Upper lobe of left lung (tissue), 6 donors: ENCODE measurements around the gene MX1. TPM values are rescaled to one million over a fixed set of nuclear protein-coding genes. Genes with fewer than 3 reads are reported as not detected.
A peak's percentile ranks its signal among the peaks of the same experiment; 100 is the strongest.

Experiments
- ATAC-seq, 2 donors: fragments of 200-7000 bp; cut with Tn5 transposase; one replicate each; pipeline ENCODE4 v1.9.1; 2022; ENCODE audit warnings: mild to moderate bottlenecking in 2 of 2, moderate library complexity in 2 of 2; ENCODE audit not compliant: low FRiP score in 2 of 2
- DNase-seq, 2 donors: peaks; one replicate each; pipeline ENCODE4 v3.0.0-alpha.2; 2019 to 2020
- H3K27ac ChIP-seq, 4 donors: fragments of 200-600 bp; sonication (generic); one replicate each; pipeline ENCODE4 v1.5.1; 2016 to 2019
- H3K27me3 ChIP-seq, 4 donors: fragments of 200-600 bp; sonication (generic); one replicate each; pipeline ENCODE4 v1.5.1; 2017 to 2019
- H3K36me3 ChIP-seq, 4 donors: fragments of 200-600 bp; sonication (generic); one replicate each; pipeline ENCODE4 v1.5.1; 2016 to 2019
- H3K4me1 ChIP-seq, 4 donors: fragments of 200-600 bp; sonication (generic); one replicate each; pipeline ENCODE4 v1.5.1; 2018 to 2019
- H3K4me3 ChIP-seq, 4 donors: fragments of 200-600 bp; sonication (generic); one replicate each; pipeline ENCODE4 v1.5.1; 2017 to 2019; ENCODE audit warnings: mild to moderate bottlenecking in 2 of 4, moderate library complexity in 1 of 4
- H3K9me3 ChIP-seq, 4 donors: fragments of 200-600 bp; sonication (generic); one replicate each; pipeline ENCODE4 v1.5.1; 2018 to 2019
- CTCF ChIP-seq, 6 experiments: fragments of 450-650 bp in 4 of 6; fragments of 200-600 bp in 2 of 6; sonication (generic) in 2 of 6; IDR thresholded peaks; one replicate each; pipeline ENCODE4 v1.5.1; 2016 to 2019; ENCODE audit warnings: antibody characterized with exemption in 6 of 6
- EP300 ChIP-seq, 4 donors: sonication (generic); formaldehyde crosslinking; IDR thresholded peaks; one replicate each; pipeline ENCODE4 v1.5.1; 2017; ENCODE audit warnings: antibody characterized with exemption in 4 of 4, control low read depth in 2 of 4
- POLR2A ChIP-seq, 4 donors: fragments of 450-650 bp; IDR thresholded peaks; one replicate each; pipeline ENCODE4 v1.5.1; 2016 to 2017; ENCODE audit warnings: antibody characterized with exemption in 4 of 4, mild to moderate bottlenecking in 2 of 4
- POLR2AphosphoS5 ChIP-seq, 2 donors: sonication (generic); formaldehyde crosslinking; IDR thresholded peaks; one replicate each; pipeline ENCODE4 v1.5.1; 2017; ENCODE audit warnings: antibody characterized with exemption in 2 of 2
- WGBS, 2 donors: methylation state at CpG; one replicate each; pipeline ENCODE4 v1.1.5; 2017 to 2018; 5-methylcytosine and 5-hydroxymethylcytosine counted together
- total RNA-seq, 6 donors: library from RNA; depleted of rRNA in 4 of 6; stranded (reverse); fragments of >200 nt in 4 of 6; gene quantifications; one replicate each; pipeline versions ENCODE4 v1.1.0 to v1.2.1, GENCODE V29; 2016 to 2021
- donor health status: DM: no; HTN: no; CAD: no; lungs with moderate emphysema.
- donor health status: DM: no; HTN: yes; CAD: no; lungs with severe emphysema.

Gene MX1
- total RNA-seq, 6 donors from 2014 or later = 38.3 to 159 (median 89.0) TPM

- no peak for DNase-seq
- 85 to 95% methylated on average over 7 to 8 of the region's 8 CpGs for WGBS, 2 donors
- no peak for TF ChIP-seq CTCF (IDR thresholded peaks at IDR 0.05)
- H3K4me3 ChIP-seq = no peak overlapping the region
- H3K4me1 ChIP-seq = peaks cover 4 to 11% (median 10%) of the 10 kb centered on the region in 4 donors
- H3K9me3 ChIP-seq = no peaks in the 10 kb centered on the region
- H3K27me3 ChIP-seq = no peaks in the 10 kb centered on the region
- ATAC-seq = no peak
- no peak overlapping the region for H3K27ac ChIP-seq
- H3K36me3 ChIP-seq = peaks cover 0 to 29% (median 10%) of the 10 kb centered on the region in 4 donors
Measured at GRCh38 chr21:41393876-41394465, 32.1 kb upstream of the MX1 start.

- Histone ChIP-seq H3K27me3 (no peaks in the 10 kb centered on the region), H3K4me3 (no peak overlapping the region), H3K27ac (peak overlapping the region in 3 of 4 donors; percentile 21 to 31 (median 27)), H3K9me3 (no peaks in the 10 kb centered on the region), H3K4me1 (peaks cover 4 to 11% (median 10%) of the 10 kb centered on the region in 4 donors), H3K36me3 (peaks cover 0 to 33% (median 13%) of the 10 kb centered on the region in 4 donors)
- DNase-seq = peak in 1 of 2 donors; percentile 86
- no peak for TF ChIP-seq CTCF (IDR thresholded peaks at IDR 0.05)
- peak in 1 of 4 donors; percentile 10 for TF ChIP-seq POLR2A (IDR thresholded peaks at IDR 0.05)
- peak in 1 of 2 donors; percentile 7 for TF ChIP-seq POLR2AphosphoS5 (IDR thresholded peaks at IDR 0.05)
- no peak for TF ChIP-seq EP300 (IDR thresholded peaks at IDR 0.05)
- peak; percentile 81 to 88 for ATAC-seq
- 46 to 54% methylated on average over 7 of the region's 7 CpGs for WGBS, 2 donors
Measured at GRCh38 chr21:41396558-41397075, 29.4 kb upstream of the MX1 start.

GRCh38 chr21:41397471-41397891 is 28.6 kb upstream of the MX1 start:
- Histone ChIP-seq H3K27ac (no peak overlapping the region), H3K27me3 (no peaks in the 10 kb centered on the region), H3K36me3 (peaks cover 0 to 41% (median 15%) of the 10 kb centered on the region in 4 donors), H3K4me3 (no peak overlapping the region), H3K9me3 (no peaks in the 10 kb centered on the region), H3K4me1 (peaks cover 4 to 11% (median 10%) of the 10 kb centered on the region in 4 donors)
- DNase-seq (no peak), ATAC-seq (peak in 1 of 2 donors; percentile 48)
- TF ChIP-seq POLR2A (IDR thresholded peaks at IDR 0.05) (no peak), EP300 (IDR thresholded peaks at IDR 0.05) (no peak), CTCF (IDR thresholded peaks at IDR 0.05) (no peak), POLR2AphosphoS5 (IDR thresholded peaks at IDR 0.05) (no peak)
- WGBS, 2 donors = 83 to 88% methylated on average over 6 to 7 of the region's 7 CpGs

- ATAC-seq (no peak), DNase-seq (no peak)
- Histone ChIP-seq H3K27me3 (no peaks in the 10 kb centered on the region), H3K4me1 (peaks cover 4 to 11% (median 10%) of the 10 kb centered on the region in 4 donors), H3K27ac (no peak overlapping the region), H3K36me3 (peaks cover 0 to 44% (median 18%) of the 10 kb centered on the region in 4 donors), H3K9me3 (no peaks in the 10 kb centered on the region), H3K4me3 (no peak overlapping the region)
- WGBS, 2 donors = 92 to 96% methylated on average over 4 of the region's 4 CpGs
- no peak for TF ChIP-seq CTCF (IDR thresholded peaks at IDR 0.05)
- no peak for TF ChIP-seq POLR2AphosphoS5 (IDR thresholded peaks at IDR 0.05)
Measured at GRCh38 chr21:41398251-41398650, 27.8 kb upstream of the MX1 start.

- ATAC-seq (no peak), DNase-seq (peak in 1 of 2 donors; percentile 43)
- Histone ChIP-seq H3K9me3 (no peaks in the 10 kb centered on the region), H3K4me3 (no peak overlapping the region), H3K27me3 (no peaks in the 10 kb centered on the region), H3K27ac (no peak overlapping the region), H3K4me1 (peaks cover 4 to 11% (median 10%) of the 10 kb centered on the region in 4 donors), H3K36me3 (peaks cover 0 to 50% (median 21%) of the 10 kb centered on the region in 4 donors)
- TF ChIP-seq POLR2A (IDR thresholded peaks at IDR 0.05) (no peak), EP300 (IDR thresholded peaks at IDR 0.05) (no peak), POLR2AphosphoS5 (IDR thresholded peaks at IDR 0.05) (no peak), CTCF (IDR thresholded peaks at IDR 0.05) (no peak)
- WGBS, 2 donors = 96 to 97% methylated on average over 16 of the region's 16 CpGs
Measured at GRCh38 chr21:41398831-41399230, 27.2 kb upstream of the MX1 start.
